ENCODE results near the gene USP17L13.
"Not testable (repeated sequence)": the region's sequence is repeated elsewhere in the genome, so short reads cannot be mapped to it uniquely, and the experiment has no call there.

USP17L13 gene

GRCh38 chr4:9224596-9224995 is at the start of gene USP17L13:
Gene USP17L13, plus strand, starts transcription at chr4:9224896. Its CDS starts 0 bp downstream, at chr4:9224896.
- not testable (repeated sequence) for DNase-seq

- not testable (repeated sequence) for DNase-seq
Observed at GRCh38 chr4:9210357-9210756, 14.3 kb upstream of the USP17L13 start, which contains the start of gene USP17L10. Gene USP17L10, plus strand, starts transcription at chr4:9210657. Its CDS starts 0 bp downstream, at chr4:9210657.

GRCh38 chr4:9214701-9215100 is 10.0 kb upstream of the USP17L13 start:
- not testable (repeated sequence) for DNase-seq

- not testable (repeated sequence) for DNase-seq
Observed at GRCh38 chr4:9215105-9215504, 9.6 kb upstream of the USP17L13 start, which contains the start of gene USP17L11. Gene USP17L11, plus strand, starts transcription at chr4:9215405. Its CDS starts 0 bp downstream, at chr4:9215405.

GRCh38 chr4:9219852-9220251 is 4.8 kb upstream of the USP17L13 start, which contains the start of gene USP17L12:
Gene USP17L12, plus strand, starts transcription at chr4:9220152. Its CDS starts 0 bp downstream, at chr4:9220152.
- not testable (repeated sequence) for DNase-seq

GRCh38 chr4:9230249-9230648 is 5.6 kb downstream of the USP17L13 start:
- DNase-seq: not testable (repeated sequence)

GRCh38 chr4:9234085-9234484 is 9.4 kb downstream of the USP17L13 start, which contains the start of gene USP17L15:
Gene USP17L15, plus strand, starts transcription at chr4:9234385. Its CDS starts 0 bp downstream, at chr4:9234385.
- not testable (repeated sequence) for DNase-seq

- not testable (repeated sequence) for DNase-seq
Observed at GRCh38 chr4:9238461-9238860, 13.8 kb downstream of the USP17L13 start.

GRCh38 chr4:9243579-9243978 is 18.9 kb downstream of the USP17L13 start, which contains the start of gene USP17L17:
Gene USP17L17, plus strand, starts transcription at chr4:9243879. Its CDS starts 0 bp downstream, at chr4:9243879.
- not testable (repeated sequence) for DNase-seq

GRCh38 chr4:9247953-9248680 is 23.4 kb downstream of the USP17L13 start, which contains the start of gene USP17L18:
Gene USP17L18, plus strand, starts transcription at chr4:9248630. Its CDS starts 0 bp downstream, at chr4:9248630.
- peak; percentile 0 for DNase-seq

GRCh38 chr4:9253078-9253477 is 28.4 kb downstream of the USP17L13 start, which contains the start of gene USP17L19:
Gene USP17L19, plus strand, starts transcription at chr4:9253378. Its CDS starts 0 bp downstream, at chr4:9253378.
- DNase-seq: not testable (repeated sequence)

- not testable (repeated sequence) for DNase-seq
Observed at GRCh38 chr4:9257824-9258223, 33.1 kb downstream of the USP17L13 start, which contains the start of gene USP17L20. Gene USP17L20, plus strand, starts transcription at chr4:9258124. Its CDS starts 0 bp downstream, at chr4:9258124.

- not testable (repeated sequence) for DNase-seq
Observed at GRCh38 chr4:9262572-9262971, 37.9 kb downstream of the USP17L13 start, which contains the start of gene USP17L21. Gene USP17L21, plus strand, starts transcription at chr4:9262872. Its CDS starts 0 bp downstream, at chr4:9262872.

GRCh38 chr4:9267319-9267718 is 42.6 kb downstream of the USP17L13 start, which contains the start of gene USP17L22:
Gene USP17L22, plus strand, starts transcription at chr4:9267619. Its CDS starts 0 bp downstream, at chr4:9267619.
- not testable (repeated sequence) for DNase-seq

- not testable (repeated sequence) for DNase-seq
Observed at GRCh38 chr4:9271719-9272118, 47.0 kb downstream of the USP17L13 start.
